Tibial nerve (tissue), 4 donors: ENCODE data around the gene PRR30. TPM values are rescaled to one million over a fixed set of nuclear protein-coding genes. Genes with fewer than 3 reads are reported as not detected.

Source experiments
- DNase-seq, 2 donors: peaks; one replicate each; pipeline ENCODE4 v3.0.0-alpha.2; 2019; ENCODE audit warnings: low spot score in 2 of 2
- H3K27ac ChIP-seq, 4 donors: fragments of 200-600 bp; sonication (generic) in 3 of 4; one replicate each; pipeline ENCODE4 v1.5.1; 2017 to 2019; ENCODE audit warnings: mild to moderate bottlenecking in 1 of 4
- H3K27me3 ChIP-seq, 2 donors: fragments of 200-600 bp; sonication (generic) in 1 of 2; one replicate each; pipeline versions ENCODE4 v1.5.1 to v1.6.0; 2017 to 2019
- H3K36me3 ChIP-seq, 3 donors: fragments of 200-600 bp; sonication (generic); one replicate each; pipeline ENCODE4 v1.5.1; 2018 to 2019
- H3K4me1 ChIP-seq, 4 donors: fragments of 200-600 bp; sonication (generic) in 3 of 4; one replicate each; pipeline ENCODE4 v1.5.1; 2017 to 2019
- H3K4me3 ChIP-seq, 4 donors: fragments of 200-600 bp; sonication (generic) in 3 of 4; one replicate each; pipeline ENCODE4 v1.5.1; 2017 to 2019; ENCODE audit warnings: mild to moderate bottlenecking in 1 of 4, moderate library complexity in 1 of 4
- H3K9me3 ChIP-seq, 4 donors: fragments of 200-600 bp; sonication (generic) in 3 of 4; one replicate each; pipeline ENCODE4 v1.5.1; 2017 to 2019
- EP300 ChIP-seq, 2 donors: sonication (generic); formaldehyde crosslinking; IDR thresholded peaks; one replicate each; pipeline ENCODE4 v1.6.1; 2017; ENCODE audit warnings: antibody characterized with exemption in 2 of 2, mild to moderate bottlenecking in 1 of 2
- POLR2A ChIP-seq, 2 donors: fragments of 450-650 bp; IDR thresholded peaks; one replicate each; pipeline ENCODE4 v1.6.1; 2017; ENCODE audit warnings: antibody characterized with exemption in 2 of 2, mild to moderate bottlenecking in 2 of 2, moderate library complexity in 2 of 2
- WGBS, 2 donors: methylation state at CpG; one replicate each; pipeline ENCODE4 v1.1.5; 2018; 5-methylcytosine and 5-hydroxymethylcytosine counted together
- total RNA-seq, 4 donors: library from RNA; depleted of rRNA; stranded (reverse); fragments of >200 nt; gene quantifications; one replicate each; pipeline ENCODE4 v1.1.0, GENCODE V29; 2016
- TF ChIP-seq, protein P1 (sequence below), 5 experiments: fragments of 200-600 bp in 3 of 5; fragments of 450-650 bp in 2 of 5; sonication (generic) in 3 of 5; IDR thresholded peaks; one replicate each; pipeline ENCODE4 v1.5.1; 2016 to 2019; ENCODE audit warnings: antibody characterized with exemption in 5 of 5, mild to moderate bottlenecking in 3 of 5, moderate library complexity in 2 of 5

The PRR30 gene
- total RNA-seq, 4 donors from 2014 or later = not detected

DNA sequence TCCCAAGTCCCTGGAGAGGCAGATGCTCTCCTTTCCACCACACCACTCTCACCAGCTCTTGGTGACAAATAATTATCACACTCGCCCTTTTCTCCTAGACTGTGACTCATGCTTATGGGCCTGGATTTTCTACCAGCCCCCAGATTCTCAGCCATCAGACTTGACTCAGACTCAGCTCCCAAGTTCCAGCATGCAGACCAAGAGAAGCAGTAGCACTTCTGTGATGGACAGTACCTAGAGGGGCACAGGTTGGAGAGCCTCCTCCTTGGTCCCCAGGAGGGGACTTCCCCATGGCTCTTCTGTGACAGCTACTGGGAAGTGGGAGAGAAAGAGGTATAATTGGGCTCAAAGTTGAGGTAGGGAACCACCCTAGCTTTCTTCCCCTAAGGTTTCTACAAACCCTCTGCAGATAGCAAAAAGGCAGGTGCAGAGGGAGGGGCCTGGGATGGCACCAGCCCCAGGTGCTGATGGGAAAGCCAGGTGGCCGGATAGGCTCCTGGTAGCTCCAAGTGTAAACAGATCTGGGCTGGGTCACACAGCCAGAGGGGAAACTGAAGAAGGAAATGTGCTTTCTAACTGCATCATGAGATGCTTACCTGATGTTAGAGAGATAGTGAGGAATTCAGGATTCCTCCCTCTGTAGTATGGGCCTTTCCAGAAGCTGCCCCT is 13.7 kb upstream of the PRR30 start:
- no peak overlapping the region for H3K4me3 ChIP-seq
- no peaks in the 10 kb centered on the region for H3K36me3 ChIP-seq
- 69% methylated on average over 2 of the region's 2 CpGs for WGBS, 2 donors
- H3K4me1 ChIP-seq = no peaks in the 10 kb centered on the region
- no peaks in the 10 kb centered on the region for H3K27me3 ChIP-seq
- H3K9me3 ChIP-seq = no peaks in the 10 kb centered on the region
- no peak overlapping the region for H3K27ac ChIP-seq
- DNase-seq = no peak
- TF ChIP-seq EP300 (IDR thresholded peaks at IDR 0.05) (no peak), POLR2A (IDR thresholded peaks at IDR 0.05) (no peak)
- TF ChIP-seq, protein P1, sequence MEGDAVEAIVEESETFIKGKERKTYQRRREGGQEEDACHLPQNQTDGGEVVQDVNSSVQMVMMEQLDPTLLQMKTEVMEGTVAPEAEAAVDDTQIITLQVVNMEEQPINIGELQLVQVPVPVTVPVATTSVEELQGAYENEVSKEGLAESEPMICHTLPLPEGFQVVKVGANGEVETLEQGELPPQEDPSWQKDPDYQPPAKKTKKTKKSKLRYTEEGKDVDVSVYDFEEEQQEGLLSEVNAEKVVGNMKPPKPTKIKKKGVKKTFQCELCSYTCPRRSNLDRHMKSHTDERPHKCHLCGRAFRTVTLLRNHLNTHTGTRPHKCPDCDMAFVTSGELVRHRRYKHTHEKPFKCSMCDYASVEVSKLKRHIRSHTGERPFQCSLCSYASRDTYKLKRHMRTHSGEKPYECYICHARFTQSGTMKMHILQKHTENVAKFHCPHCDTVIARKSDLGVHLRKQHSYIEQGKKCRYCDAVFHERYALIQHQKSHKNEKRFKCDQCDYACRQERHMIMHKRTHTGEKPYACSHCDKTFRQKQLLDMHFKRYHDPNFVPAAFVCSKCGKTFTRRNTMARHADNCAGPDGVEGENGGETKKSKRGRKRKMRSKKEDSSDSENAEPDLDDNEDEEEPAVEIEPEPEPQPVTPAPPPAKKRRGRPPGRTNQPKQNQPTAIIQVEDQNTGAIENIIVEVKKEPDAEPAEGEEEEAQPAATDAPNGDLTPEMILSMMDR (IDR thresholded peaks at IDR 0.05) = no peak

DNA sequence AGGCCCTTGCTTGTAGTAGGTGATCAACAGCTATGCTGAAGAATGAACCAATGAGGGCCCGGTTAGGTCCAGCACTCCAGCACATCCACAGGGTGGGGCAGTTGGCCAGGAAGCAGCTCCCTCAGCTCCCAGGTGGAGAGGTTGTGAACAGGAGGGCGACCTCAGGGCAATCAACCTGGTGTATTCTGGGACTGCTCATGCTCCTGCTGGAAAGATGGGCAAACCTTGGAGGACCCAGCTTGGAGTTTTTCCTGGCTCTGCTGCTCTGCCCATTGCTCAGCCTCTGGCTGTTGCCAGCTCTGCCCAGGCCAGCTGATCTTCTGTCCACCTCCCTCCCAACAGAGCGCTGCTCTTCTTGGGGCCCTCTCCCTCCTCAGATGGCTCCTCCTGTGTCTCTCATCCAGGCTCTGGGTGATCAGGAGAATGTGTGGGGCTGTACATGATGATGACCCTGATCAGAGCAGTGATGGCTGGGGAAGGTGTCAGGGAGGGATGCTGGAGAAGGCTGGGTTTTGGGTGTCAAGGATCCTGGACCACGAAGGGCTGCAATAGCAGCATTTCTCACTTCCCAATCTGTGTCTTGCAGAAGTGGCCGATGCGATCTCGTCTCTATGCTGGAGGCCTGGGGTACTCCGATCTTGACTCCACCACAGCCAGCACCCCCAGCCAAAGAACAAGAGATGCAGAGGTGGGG is 13.0 kb upstream of the PRR30 start:
- WGBS, 2 donors = 80 to 87% methylated on average over 8 of the region's 8 CpGs
- H3K27ac ChIP-seq = no peak overlapping the region
- no peaks in the 10 kb centered on the region for H3K9me3 ChIP-seq
- TF ChIP-seq POLR2A (IDR thresholded peaks at IDR 0.05) = no peak
- TF ChIP-seq EP300 (IDR thresholded peaks at IDR 0.05) = no peak
- TF ChIP-seq, protein P1 (IDR thresholded peaks at IDR 0.05) = no peak
- H3K27me3 ChIP-seq = no peaks in the 10 kb centered on the region
- no peak overlapping the region for H3K4me3 ChIP-seq
- no peaks in the 10 kb centered on the region for H3K4me1 ChIP-seq
- no peaks in the 10 kb centered on the region for H3K36me3 ChIP-seq
- DNase-seq = no peak

DNA sequence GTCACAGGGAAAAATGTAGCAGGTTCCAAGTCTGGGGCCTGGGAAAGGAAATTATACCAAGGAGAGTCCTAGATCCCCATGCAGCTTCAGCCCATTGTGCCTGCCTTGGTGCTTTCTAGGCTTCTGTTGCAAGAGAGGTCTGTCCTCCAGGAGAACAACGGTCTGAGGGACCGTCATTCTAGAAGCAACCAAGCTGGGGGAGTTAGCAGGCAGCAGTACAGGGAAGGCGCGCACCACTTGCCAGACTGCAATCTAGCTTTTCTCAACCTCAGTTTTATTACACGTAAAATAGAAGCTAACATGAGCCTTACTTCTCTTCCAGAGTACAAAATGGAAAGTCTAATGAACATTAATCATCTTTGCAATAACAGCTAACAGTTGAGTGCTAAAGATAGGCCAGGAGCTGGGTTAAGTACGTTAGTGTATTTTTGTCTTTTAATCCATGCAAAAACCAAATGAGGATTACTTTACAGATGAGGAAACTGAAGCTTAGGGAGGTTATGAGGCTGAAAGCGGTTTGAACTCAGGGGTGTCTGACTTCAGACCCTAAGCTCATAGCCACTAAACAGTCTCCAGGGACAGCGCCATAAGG is 11.5 kb upstream of the PRR30 start:
- no peaks in the 10 kb centered on the region for H3K27me3 ChIP-seq
- 81% methylated on average over 8 of the region's 8 CpGs for WGBS, 2 donors
- no peaks in the 10 kb centered on the region for H3K4me1 ChIP-seq
- H3K9me3 ChIP-seq = no peaks in the 10 kb centered on the region
- no peak overlapping the region for H3K27ac ChIP-seq
- DNase-seq = no peak
- no peaks in the 10 kb centered on the region for H3K36me3 ChIP-seq
- H3K4me3 ChIP-seq = no peak overlapping the region
- no peak for TF ChIP-seq POLR2A (IDR thresholded peaks at IDR 0.05)
- TF ChIP-seq, protein P1 (IDR thresholded peaks at IDR 0.05) = no peak
- no peak for TF ChIP-seq EP300 (IDR thresholded peaks at IDR 0.05)

DNA sequence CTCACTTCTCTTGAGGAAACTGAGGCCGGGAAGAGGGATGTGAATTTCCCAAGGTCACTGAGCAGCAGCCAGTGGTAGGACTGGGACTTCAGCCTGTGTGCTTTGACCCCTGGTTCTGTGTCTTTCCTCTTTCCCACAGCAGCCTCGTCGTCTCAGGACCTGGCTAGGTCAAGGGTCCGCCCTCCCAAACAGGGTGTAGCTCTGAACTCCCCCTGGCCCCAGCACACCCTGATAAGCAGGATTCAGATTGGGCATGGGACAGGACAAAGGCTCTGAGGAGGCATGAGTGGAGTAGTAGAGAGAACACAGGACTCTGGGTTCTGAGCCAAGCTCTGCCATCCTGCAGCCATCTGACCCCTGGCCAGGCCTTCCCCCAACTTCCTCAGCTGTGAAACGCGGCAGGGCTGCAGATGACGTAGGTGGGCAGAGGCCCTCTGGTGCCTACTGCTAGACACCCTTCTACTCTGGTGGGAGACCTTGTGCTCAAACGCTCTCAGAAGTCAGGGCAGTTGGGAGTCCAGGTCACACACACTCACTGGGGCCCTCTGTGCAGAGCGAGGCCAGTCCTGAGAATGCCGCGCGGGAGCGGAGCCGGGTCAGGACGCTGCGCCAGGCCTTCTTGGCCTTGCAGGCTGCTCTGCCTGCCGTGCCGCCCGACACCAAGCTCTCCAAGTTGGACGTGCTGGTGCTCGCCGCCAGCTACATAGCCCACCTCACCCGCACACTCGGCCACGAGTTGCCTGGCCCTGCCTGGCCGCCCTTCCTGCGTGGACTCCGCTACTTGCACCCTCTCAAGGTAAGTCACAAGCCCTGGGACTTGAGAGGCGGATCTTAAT is 10.6 kb upstream of the PRR30 start:
- Histone ChIP-seq H3K27ac (no peak overlapping the region), H3K4me3 (no peak overlapping the region), H3K4me1 (no peaks in the 10 kb centered on the region), H3K9me3 (no peaks in the 10 kb centered on the region), H3K27me3 (no peaks in the 10 kb centered on the region), H3K36me3 (no peaks in the 10 kb centered on the region)
- no peak for DNase-seq
- no peak for TF ChIP-seq POLR2A (IDR thresholded peaks at IDR 0.05)
- TF ChIP-seq EP300 (IDR thresholded peaks at IDR 0.05) = no peak
- TF ChIP-seq, protein P1 (IDR thresholded peaks at IDR 0.05) = no peak
- 81 to 91% methylated on average over 28 to 29 of the region's 29 CpGs for WGBS, 2 donors
